Activated T-helper 1 cell treated with anti-CD3 and anti-CD28 coated beads, Interleukin-2, amount 50 U/mL, for 16 hours (primary cell): ENCODE measurements around the gene EGLN3.

ENCODE experiments used
- DNase-seq, 2 donors: peaks; one replicate each; pipeline ENCODE4 v3.0.0-alpha.2; 2020; ENCODE audit warnings: low read depth in 1 of 2, low spot score in 1 of 2

EGLN3 gene

DNA sequence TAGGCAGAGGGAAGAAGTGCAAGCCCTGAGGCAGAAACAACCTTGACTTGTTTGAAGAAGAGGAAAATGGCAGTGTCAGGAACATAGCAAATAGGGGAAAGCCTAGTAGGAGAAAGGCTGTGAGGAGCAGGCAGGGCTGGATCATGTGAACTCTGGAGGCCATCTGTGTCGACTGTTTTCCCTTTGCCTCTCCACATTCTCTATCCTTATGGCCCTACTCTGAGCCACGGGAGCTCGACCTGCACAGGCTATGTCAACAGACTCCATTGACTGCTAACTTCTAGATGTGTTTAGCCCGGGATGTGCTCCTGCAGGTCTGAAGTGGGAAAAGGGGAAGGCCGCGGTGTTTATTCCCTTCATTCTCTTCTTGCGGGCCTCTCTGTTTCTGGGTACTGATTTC lies 35.2 kb downstream of the EGLN3 start:
- no peak for DNase-seq

DNA sequence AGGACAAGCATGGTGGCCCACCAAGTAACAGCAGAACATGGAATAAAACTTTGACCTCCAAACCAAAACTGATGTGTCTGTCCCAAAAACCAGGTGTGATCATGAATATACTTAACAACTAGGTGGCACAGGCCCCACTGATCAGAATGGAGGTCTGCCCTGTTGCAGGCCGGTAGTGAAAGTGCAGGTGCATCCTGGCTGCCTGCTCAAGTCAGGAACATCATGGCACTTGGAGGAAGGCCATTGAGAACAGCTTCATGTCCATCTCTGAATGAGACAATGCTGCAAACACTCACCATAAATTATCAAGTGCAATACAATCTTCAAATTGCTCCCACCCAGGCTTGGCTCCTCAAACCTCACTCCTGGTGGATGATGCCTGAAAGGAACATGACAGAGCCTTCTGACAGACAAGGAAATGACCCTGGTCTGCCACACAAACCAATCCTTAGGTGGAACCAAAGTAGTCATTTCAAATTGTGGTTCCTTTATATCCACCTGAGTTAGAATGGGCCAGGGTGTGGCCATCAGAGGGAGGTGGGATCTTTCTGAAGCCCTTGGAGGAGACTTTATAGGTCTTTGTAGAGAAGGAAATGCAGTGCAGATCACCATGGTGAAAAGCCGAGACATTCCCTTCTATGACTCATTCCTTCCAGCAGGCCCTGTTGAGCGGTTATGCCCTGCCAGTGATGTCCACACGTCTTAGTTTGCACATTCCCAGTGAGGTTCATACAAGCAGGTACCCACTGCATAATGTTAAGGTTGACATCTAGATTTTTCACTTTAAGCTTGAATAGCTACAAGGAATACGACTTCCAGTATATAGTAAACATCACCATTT lies 36.0 kb downstream of the EGLN3 start:
- DNase-seq = no peak

DNA sequence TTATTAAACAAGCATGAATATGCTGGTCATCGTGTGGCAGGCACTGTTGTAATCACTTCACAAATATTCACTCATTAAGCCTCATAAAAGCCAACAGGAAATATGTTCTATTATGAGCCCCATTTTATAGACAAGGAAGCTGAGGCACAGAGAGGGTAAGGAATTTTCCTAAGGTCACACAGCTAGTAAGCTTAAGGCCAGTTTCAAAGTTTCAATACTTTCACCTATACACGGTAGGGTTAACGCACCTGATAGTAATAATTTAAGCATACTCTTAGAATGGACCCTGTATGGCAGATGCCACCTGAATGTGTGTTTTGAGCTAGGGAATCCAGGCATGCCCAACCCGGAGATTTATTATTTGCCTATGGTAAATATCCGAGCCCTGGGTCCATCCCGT lies 39.8 kb downstream of the EGLN3 start:
- no peak for DNase-seq

DNA sequence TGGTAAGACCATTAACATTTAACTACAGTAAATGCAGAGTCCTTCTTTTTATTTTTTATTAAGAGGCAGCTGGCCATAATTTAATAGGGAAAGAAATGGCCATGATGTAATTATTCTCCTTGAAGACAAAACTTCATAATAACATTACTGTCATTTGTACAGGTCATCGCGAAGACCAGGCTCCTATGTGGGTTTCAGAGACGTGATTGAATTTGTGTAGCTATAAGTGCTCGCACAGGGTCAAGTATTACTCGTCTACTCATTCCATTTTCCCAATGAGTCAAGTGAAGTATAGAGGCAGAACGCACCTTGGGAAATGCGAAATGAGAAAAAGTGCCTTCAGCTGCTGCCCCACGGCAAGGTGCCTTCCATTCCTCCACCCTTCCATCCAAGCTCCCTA lies 40.4 kb downstream of the EGLN3 start:
- no peak for DNase-seq

DNA sequence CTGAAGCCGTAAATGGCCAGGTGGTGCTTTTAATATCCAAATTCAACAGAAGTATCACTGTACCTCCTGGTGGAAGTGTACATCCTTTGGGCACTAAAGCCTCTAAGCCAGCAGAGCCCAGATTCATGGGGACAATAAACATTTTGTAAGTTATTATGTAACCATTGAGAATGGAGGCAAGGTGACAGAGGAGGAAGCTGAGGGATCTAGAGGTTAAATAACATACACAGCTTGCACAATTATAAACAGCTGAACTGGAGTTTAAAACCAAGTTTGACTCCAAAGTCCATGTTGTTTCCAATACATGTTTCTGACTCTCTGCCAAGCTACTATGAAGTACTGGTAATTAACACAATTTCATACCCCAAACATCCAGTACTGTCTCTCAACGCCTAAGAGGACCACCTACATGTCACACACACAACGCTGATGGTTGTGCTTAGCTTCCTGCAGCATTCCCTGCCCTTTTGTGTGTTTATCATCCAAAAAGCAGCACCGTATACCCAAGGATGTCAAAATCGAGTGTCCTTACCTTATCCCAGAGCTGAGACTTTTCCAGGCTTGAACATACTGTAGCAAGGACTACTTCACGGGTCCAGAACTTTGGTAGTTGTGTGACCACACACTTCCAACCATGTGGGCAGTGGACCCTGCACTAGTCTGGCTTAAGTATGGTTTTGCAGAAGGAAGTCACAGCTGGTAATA lies 41.3 kb downstream of the EGLN3 start:
- no peak for DNase-seq

DNA sequence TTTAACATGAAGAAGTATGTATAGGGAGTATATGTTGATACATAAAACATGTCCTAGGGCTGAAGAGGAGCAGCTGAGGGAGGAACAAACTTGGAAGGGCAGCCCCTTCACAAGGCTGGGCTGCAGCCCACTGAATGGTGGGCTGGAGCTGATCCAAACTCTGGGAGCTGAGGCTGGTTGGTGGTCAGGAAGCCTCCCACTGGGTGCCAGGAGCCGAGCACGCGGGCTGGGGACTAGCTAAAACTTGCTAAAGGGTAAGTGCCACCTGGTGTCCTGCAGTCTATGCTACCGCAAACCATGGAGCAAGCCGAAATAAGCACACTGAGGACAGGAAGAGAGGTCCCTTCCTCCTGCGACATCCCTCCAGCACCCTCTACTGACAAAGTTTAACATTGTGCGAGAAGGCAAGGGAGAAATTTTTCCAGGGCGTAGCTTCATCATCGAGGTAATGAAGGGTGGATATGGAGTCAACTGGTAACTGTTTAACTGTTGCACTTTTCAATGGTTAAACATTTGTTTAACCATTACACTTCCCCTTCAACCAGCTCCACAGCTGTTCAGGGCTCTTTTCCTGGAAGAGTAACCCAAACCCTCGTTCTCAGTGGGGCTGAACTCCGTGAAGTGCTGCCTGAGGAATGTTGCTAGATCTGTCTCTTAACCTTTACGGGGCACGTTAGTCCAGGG lies 42.2 kb downstream of the EGLN3 start:
- no peak for DNase-seq

DNA sequence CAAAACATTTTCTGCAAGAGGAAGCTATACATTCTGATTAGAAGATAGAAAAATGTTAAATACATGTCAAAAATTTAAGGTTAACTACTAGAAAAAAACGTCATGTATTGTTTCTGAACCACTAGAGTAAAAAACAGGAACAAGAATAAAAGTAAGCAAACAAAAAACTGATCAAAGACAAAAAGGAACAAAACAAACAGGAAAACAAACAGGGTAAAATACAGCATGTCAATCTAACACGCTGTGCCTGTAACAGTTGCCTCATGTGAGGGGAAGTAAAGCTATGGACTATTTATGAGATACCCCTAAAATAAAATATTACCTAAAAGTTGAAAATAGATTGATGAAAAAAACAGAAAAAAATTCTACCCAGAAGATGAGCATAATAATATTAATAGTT lies 43.9 kb downstream of the EGLN3 start:
- no peak for DNase-seq

DNA sequence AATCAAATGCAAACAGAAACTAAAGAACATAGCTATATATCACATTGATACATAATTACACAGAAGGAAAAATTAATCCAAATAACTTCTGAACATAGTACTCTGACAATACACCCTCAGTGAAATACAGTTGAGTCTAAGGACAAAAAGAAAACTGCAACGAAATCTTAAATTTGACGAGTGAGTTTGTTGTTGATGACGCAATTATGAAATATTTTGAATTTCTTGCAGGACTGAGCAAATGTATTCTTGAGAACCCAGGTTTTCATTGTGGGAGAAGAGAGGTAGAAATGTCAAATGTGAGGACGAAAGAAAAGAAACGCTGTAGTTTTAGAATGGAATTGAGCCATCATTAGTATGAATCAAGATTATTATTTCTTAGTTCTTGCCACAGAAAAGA lies 46.3 kb downstream of the EGLN3 start:
- DNase-seq = no peak

DNA sequence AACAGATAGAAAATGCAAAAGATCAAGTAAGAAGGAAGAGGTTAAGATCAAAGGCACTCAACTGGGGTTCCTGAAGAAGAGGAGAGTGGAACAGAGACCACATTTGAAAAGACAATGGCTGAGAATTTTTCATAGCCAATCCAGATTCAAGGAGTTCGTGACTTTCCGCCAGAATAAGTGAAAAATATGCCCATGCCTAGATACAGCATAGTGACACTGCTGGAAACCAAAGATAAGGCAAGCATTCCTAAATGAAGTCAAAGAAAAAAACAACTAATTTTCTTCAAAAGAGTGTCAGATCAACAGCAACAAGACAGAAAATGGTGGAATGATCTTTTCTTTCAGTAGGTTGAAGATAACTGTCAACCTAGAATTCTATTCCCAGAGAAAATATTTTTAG lies 47.5 kb downstream of the EGLN3 start:
- DNase-seq = no peak

DNA sequence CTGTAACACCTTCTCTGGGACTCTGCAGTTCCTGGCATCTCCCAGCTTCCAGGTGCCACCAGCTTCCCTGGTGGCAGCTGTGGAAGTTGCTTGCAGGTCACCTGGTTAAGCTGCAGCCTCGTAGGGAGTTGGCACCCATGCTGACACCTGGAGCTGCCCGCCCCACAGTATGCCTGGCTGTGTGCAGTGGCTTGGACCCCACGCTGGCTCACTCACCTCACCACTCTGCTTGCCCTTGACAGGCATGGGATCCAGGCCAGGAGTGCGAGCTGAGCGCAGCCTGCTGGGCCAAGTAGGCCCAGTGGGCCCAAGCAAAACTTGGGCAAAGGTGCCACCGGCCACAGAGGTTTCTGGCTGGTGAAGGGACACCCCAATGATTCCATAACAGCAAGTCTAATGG lies 48.5 kb downstream of the EGLN3 start:
- no peak for DNase-seq

DNA sequence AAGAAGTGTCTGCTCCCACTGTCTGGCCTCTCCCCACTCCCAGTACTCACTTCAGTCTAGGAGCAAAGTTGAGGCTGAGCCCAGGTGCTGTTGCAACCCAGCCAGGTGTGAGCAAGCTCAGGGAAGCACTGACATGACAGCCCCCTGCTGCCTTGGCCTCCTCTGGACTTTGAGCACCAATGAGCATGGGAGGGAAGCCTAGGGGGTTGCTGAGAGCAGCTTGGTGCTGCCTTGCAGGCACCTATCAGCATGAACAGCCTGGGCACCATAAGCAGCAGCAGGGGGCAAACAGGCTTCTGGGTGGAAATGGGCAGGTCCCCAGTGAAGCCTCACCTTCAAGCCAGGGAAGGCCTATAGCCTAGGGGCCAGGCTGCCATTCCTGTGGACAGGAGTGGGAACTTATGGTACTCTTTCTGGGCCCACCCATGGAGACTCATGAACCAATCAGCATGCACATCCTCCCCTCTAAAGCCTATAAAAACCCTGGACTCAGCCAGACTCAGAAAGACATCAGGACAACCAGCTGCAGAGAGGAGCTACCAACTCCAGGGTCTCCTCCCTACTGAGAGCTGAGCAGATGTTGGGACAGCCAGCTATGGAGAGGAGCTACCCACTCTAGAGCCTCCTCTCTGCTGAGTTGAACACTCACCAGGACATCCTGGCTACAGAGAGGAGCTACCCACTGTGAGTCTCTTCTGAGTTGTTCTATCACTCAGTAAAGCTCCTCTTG lies 49.3 kb downstream of the EGLN3 start:
- DNase-seq = no peak

DNA sequence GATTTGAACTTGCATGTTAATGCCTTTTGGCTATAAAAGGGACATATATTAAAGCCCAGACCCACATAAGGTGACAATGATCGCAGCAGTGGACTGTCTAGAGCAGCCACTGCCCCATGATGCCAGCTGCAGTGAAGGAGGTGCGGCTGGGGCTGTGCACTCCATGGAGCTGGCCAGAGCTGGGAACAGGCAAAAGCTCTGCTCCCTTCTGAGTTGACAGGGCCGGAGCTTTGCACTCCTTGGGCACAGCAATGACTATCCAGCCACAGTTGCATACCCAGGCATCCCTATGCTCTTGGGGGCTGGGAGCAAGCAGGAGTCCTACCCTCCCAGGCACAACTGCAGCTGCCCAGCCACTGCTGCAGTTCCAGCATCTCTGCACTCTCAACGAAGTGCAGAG lies 50.2 kb downstream of the EGLN3 start:
- DNase-seq = no peak

DNA sequence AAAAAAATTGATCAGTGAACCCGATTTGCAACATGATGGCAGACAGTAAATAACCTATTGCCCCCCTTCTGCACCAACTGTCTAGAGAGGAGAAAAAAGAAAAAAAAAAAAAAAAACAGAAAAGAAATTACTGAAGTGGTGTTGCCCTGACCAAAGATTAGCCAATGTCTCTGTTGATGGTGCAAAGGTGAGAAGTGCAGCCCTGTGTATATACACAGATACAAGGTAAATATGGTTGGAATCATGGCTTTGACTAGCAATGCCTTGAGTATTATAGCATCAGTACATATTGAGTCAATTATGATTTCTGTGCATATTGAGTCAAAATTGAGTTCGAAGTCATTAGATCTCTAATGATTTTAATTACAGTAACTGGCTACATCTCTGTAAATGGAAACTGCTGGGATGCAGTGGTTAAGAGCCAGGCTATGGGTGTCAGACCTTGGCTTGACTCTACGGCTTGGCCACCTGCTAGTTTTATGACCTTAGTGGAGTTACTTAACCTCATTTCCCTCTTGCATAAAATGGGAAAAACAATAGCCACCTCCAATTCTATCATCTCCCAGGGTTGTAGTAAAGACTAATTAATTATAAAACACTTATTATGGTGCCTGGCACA lies 51.0 kb downstream of the EGLN3 start:
- no peak for DNase-seq

DNA sequence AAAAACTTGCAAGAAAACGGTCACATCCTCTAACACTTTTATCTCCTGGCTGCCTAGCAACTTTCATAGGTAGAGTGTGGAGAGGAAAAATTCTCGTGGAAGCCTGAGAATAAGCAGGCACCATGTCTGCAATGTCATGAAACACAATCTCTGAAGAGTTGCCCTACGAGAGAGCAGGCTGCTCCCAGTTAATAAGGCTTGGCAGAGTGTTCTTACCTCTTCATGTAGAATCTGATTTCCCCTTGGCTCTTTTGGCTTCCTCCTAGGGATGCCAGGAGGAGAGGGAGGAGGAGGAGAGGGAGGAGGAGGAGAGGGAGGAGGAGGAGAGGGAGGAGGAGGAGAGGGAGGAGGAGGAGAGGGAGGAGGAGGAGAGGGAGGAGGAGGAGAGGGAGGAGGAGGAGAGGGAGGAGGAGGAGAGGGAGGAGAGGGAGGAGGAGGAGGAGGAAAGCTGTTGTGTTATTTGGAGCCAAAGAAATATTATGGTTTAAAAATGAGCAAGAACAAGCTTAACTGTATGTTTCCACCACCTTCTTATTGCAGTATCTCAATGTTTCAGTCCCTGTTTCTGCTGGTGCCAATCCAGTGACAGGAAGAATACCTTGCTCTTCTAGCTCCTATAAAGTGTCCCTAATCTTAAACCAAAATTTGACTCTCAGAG lies 52.9 kb downstream of the EGLN3 start:
- DNase-seq = no peak

DNA sequence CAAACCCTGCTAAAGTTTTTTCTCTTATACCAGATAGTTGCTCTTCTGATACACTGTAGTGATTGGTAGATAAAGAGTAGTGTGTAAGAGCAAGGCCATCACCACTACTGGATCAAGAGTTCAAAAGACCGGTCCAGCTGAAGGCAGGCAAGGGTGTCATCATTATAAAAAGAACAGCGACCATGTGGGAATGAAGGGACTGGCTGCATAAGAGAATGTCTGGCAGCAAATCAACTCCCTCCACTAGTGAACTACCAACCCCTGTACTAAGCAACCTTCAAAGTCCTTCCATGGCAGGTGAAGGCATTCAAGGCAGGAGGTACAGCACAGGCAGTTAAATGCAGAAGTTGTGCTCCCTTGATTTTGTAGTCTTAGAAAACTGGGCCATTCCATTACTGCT lies 53.5 kb downstream of the EGLN3 start:
- DNase-seq = no peak

DNA sequence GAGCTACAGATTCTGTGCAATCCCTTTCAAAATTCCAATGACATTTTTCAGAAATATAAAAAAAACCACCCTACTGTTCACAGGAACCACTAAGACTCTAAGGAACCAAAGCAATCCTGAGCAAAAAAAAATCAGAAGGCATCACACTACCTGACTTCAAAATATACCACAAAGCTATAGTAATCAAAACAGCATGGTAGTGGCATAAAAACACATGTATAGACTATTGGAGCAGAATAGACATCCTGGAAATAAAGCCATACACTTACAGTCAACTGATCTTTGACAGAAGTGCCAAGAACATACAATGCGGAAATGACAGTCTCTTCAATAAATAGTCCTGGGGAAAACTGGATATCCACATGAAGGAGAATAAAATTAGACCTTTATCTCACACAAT lies 56.5 kb downstream of the EGLN3 start:
- no peak for DNase-seq

DNA sequence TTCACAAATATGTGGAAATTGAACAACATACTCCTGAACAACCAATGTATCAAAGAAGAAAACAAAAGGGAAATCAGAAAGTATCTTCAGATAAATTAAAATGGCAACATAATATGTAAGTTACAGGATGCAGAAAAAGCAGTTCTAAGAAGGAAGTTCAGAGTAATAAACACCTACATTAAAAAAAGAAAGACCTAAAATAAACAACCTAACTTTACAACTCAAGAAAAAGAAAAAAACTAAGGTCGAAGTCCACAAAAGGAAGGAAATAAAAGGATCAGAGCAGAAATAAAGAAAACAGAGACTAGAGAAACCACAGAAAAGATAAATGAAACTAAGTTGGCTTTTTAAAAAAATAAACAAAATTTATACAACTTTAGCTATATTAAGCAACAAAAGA lies 59.2 kb downstream of the EGLN3 start:
- DNase-seq = no peak

DNA sequence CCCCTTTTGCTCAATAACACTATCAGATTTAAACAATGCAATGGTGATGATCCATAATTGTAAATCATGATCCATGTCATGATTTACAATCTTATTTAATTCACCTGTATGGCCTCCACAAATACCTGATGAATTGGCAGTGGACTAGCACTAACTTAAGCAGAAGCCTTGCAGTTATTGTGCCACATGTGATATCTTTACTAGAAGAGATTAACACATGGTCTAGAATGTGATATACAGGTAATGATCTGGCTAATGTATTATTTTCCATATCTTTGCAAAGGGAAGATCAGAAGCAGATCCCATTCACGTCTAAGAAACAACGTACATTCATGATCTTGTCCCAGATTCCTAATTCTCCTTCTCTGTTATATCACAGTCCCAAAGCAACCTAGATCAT lies 66.0 kb downstream of the EGLN3 start:
- no peak for DNase-seq

DNA sequence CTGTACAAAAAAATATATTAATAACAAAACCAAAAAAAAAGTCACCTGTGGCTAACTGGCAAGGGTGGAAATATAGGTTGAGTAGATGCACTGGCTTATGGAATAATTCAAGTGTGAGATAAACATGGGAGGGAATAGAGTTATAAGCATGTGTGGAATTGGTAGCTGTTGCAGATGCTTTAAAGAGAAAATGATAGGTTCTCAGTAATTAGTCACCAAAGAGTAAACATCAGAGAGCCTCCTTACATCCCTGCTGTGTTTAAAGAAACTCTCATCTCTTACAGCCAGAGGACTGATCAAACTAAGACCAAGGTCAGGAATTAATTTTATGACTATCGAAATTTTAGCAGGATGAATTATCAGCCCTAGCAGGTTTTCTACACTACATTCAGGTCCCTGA lies 70.5 kb downstream of the EGLN3 start:
- no peak for DNase-seq

DNA sequence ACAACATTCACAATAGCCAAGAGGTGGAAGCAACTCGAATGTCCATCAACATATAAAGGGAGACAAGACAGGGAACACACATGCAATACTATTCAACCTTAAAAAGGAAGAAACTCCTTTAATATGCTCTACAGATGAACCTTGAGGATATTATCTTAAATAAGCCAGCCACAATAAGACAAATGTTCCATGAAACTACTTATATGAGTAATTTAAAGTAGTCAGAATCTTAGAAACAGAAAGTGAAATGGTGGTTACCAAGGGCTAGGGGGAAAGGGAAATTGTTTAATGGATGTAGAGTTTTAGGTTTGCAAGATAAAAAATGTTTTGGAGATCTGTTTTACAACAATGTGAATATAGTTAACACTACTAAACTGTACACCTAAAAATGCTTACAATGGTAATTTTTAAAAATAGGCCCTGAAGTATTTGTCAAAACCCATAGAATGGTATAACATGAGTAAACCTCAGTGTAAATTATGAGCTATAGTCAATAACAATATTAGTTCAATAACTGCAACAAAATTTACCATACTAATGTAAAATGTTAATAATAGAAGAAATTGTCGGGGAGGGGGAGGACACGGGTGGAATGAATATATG lies 71.1 kb downstream of the EGLN3 start:
- no peak for DNase-seq
